Gastrocnemius medialis (tissue), 4 donors: ENCODE data around the gene NPS.

Source experiments
- POLR2A ChIP-seq, 2 donors: fragments of 450-650 bp; IDR thresholded peaks; one replicate each; pipeline ENCODE4 v1.6.1; 2017; ENCODE audit warnings: antibody characterized with exemption in 2 of 2, mild to moderate bottlenecking in 2 of 2, moderate library complexity in 2 of 2
- TF ChIP-seq, protein P1 (sequence below), 5 experiments: fragments of 450-650 bp in 3 of 5; fragments of 200-600 bp in 2 of 5; sonication (generic) in 2 of 5; IDR thresholded peaks in 4 of 5; conservative IDR thresholded peaks in 1 of 5; 1 replicate in 4 of 5; 2 replicates in 1 of 5; pipeline ENCODE4 v1.5.1; 2016 to 2019; ENCODE audit warnings: antibody characterized with exemption in 5 of 5, mild to moderate bottlenecking in 3 of 5, moderate library complexity in 3 of 5

DNA sequence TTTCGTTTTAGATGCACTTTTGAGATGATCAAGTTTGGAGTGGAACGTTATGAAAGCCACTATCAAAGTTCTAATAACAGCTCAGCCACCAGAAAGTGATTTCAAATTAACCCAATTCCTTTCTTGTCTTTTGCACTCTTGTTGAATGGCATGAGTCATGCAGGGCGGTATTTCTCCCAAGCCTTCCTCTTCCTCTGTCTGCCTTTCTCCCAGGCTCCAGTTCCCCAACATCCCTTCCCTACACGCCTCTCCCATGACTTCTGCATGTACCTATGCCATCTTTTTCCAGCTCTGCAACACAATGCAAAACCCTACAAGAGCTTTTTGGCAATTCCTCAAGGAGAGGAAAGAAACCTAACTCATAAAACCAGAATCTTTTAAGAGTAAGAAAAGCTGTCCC lies 21.8 kb upstream of the NPS start:
- no peak for TF ChIP-seq POLR2A (IDR thresholded peaks at IDR 0.05)
- TF ChIP-seq, protein P1, sequence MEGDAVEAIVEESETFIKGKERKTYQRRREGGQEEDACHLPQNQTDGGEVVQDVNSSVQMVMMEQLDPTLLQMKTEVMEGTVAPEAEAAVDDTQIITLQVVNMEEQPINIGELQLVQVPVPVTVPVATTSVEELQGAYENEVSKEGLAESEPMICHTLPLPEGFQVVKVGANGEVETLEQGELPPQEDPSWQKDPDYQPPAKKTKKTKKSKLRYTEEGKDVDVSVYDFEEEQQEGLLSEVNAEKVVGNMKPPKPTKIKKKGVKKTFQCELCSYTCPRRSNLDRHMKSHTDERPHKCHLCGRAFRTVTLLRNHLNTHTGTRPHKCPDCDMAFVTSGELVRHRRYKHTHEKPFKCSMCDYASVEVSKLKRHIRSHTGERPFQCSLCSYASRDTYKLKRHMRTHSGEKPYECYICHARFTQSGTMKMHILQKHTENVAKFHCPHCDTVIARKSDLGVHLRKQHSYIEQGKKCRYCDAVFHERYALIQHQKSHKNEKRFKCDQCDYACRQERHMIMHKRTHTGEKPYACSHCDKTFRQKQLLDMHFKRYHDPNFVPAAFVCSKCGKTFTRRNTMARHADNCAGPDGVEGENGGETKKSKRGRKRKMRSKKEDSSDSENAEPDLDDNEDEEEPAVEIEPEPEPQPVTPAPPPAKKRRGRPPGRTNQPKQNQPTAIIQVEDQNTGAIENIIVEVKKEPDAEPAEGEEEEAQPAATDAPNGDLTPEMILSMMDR (IDR thresholded peaks at IDR 0.05 in 4 of 5, conservative IDR thresholded peaks at IDR 0.05 in 1 of 5) = no peak
